SIG-M5 (cell line): ENCODE measurements around the gene TMEM61.
"Not testable (repeated sequence)": the region's sequence is repeated elsewhere in the genome, so short reads cannot be mapped to it uniquely, and the experiment has no call there.

Source experiments
- DNase-seq: peaks from one replicate; lab custom pipeline; 2025; lab: John Stamatoyannopoulos, UW

TMEM61 gene

GRCh38 chr1:55001311-55001710, 20.9 kb downstream of the TMEM61 start:
- no peak for DNase-seq

- no peak for DNase-seq
These were observed 22.3 kb downstream of the TMEM61 start for GRCh38 chr1:55002686-55003085.

GRCh38 chr1:55005351-55006140, 25.1 kb downstream of the TMEM61 start:
- no peak for DNase-seq

GRCh38 chr1:55006931-55007330, 26.5 kb downstream of the TMEM61 start:
- no peak for DNase-seq

- no peak for DNase-seq
These were observed 27.2 kb downstream of the TMEM61 start for GRCh38 chr1:55007625-55008024.

GRCh38 chr1:55010194-55010886, 29.9 kb downstream of the TMEM61 start:
- no peak for DNase-seq

GRCh38 chr1:55010887-55011217, 30.4 kb downstream of the TMEM61 start:
- DNase-seq = no peak

- no peak for DNase-seq
These were observed 32.2 kb downstream of the TMEM61 start for GRCh38 chr1:55012661-55013060.

GRCh38 chr1:55015123-55015522, 34.7 kb downstream of the TMEM61 start:
- no peak for DNase-seq

GRCh38 chr1:55015731-55016620, 35.5 kb downstream of the TMEM61 start:
- DNase-seq = no peak

- no peak for DNase-seq
These were observed 38.0 kb downstream of the TMEM61 start for GRCh38 chr1:55018395-55018794.

GRCh38 chr1:55021942-55022546, 41.6 kb downstream of the TMEM61 start:
- DNase-seq = no peak

GRCh38 chr1:55024163-55024562, 43.7 kb downstream of the TMEM61 start:
- DNase-seq = not testable (repeated sequence)

GRCh38 chr1:55026682-55027081, 46.3 kb downstream of the TMEM61 start:
- not testable (repeated sequence) for DNase-seq

- not testable (repeated sequence) for DNase-seq
These were observed 50.7 kb downstream of the TMEM61 start for GRCh38 chr1:55031098-55031497.

GRCh38 chr1:55033265-55033614, 52.8 kb downstream of the TMEM61 start:
- DNase-seq = no peak

- DNase-seq = no peak
These were observed 54.2 kb downstream of the TMEM61 start for GRCh38 chr1:55034476-55035133.

GRCh38 chr1:55035904-55036303, 55.5 kb downstream of the TMEM61 start:
- no peak for DNase-seq

GRCh38 chr1:55037733-55038551, 57.5 kb downstream of the TMEM61 start:
- no peak for DNase-seq

GRCh38 chr1:55038552-55038838, 58.1 kb downstream of the TMEM61 start:
- no peak for DNase-seq

- no peak for DNase-seq
These were observed 58.5 kb downstream of the TMEM61 start for GRCh38 chr1:55038974-55039341.
